MM.1S (cell line): Measurements from ENCODE around the gene ESF1.

Source experiments
- CTCF ChIP-seq: fragments of 300-600 bp; sonication (generic); IDR thresholded peaks from 2 replicates; pipeline ENCODE4 v1.5.1; 2016; ENCODE audit warnings: antibody characterized with exemption, low read length, mixed read lengths
- EZH2 ChIP-seq: fragments of 300-600 bp; sonication (generic); optimal IDR thresholded peaks from 2 replicates; pipeline ENCODE3; 2017; ENCODE audit warnings: low read depth, mild to moderate bottlenecking, antibody characterized with exemption, low read length, mixed read lengths

- TF ChIP-seq CTCF, result no peak
- no peak for TF ChIP-seq EZH2
Observed at GRCh38 chr20:13703265-13703664, 81.5 kb downstream of the ESF1 start.
